ENCODE results near the gene PGBD5.
A peak's percentile ranks its signal among the peaks of the same experiment; 100 is the strongest.

PGBD5 gene

GRCh38 chr1:230291731-230292620, 134.2 kb downstream of the PGBD5 start:
- no peak for DNase-seq
- no peaks in the 10 kb centered on the region for H3K9me3 Mint-ChIP-seq
- H3K27ac Mint-ChIP-seq, result peak overlapping the region; percentile 90 to 97
- ATAC-seq, result peak; percentile 53
- peak overlapping the region; percentile 57 to 61 for H3K4me3 Mint-ChIP-seq
- peaks cover 13% of the 10 kb centered on the region for H3K4me1 Mint-ChIP-seq
- peaks cover 39% of the 10 kb centered on the region for H3K27me3 Mint-ChIP-seq

GRCh38 chr1:230289350-230289644, 136.8 kb downstream of the PGBD5 start:
- Mint-ChIP-seq H3K9me3 (no peaks in the 10 kb centered on the region), H3K4me1 (peaks cover 17% of the 10 kb centered on the region), H3K27me3 (peaks cover 39% of the 10 kb centered on the region), H3K27ac (no peak overlapping the region), H3K4me3 (no peak overlapping the region)
- ATAC-seq (no peak), DNase-seq (no peak)

- no peaks in the 10 kb centered on the region for H3K9me3 Mint-ChIP-seq
- H3K27me3 Mint-ChIP-seq, result peaks cover 37% of the 10 kb centered on the region
- no peak overlapping the region for H3K4me3 Mint-ChIP-seq
- peak overlapping the region in 1 of 2 donors; percentile 78 for H3K27ac Mint-ChIP-seq
- DNase-seq (no peak), ATAC-seq (no peak)
- H3K4me1 Mint-ChIP-seq, result peaks cover 22% of the 10 kb centered on the region
Measured at GRCh38 chr1:230288641-230289349, 137.3 kb downstream of the PGBD5 start.

GRCh38 chr1:230287674-230288315, 138.3 kb downstream of the PGBD5 start:
- Mint-ChIP-seq H3K4me1 (peaks cover 27% of the 10 kb centered on the region), H3K4me3 (no peak overlapping the region), H3K27me3 (peaks cover 27% of the 10 kb centered on the region), H3K9me3 (no peaks in the 10 kb centered on the region), H3K27ac (peak overlapping the region in 1 of 2 donors; percentile 94)
- ATAC-seq (peak; percentile 12), DNase-seq (no peak)

- Mint-ChIP-seq H3K27me3 (peaks cover 18% of the 10 kb centered on the region), H3K4me3 (no peak overlapping the region), H3K27ac (peak overlapping the region in 1 of 2 donors; percentile 59), H3K9me3 (no peaks in the 10 kb centered on the region), H3K4me1 (peaks cover 30% of the 10 kb centered on the region)
- DNase-seq (no peak), ATAC-seq (no peak)
Measured at GRCh38 chr1:230286890-230287269, 139.3 kb downstream of the PGBD5 start.

GRCh38 chr1:230286166-230286889, 139.8 kb downstream of the PGBD5 start:
- Mint-ChIP-seq H3K27ac (peak overlapping the region in 1 of 2 donors; percentile 81), H3K27me3 (peaks cover 12% of the 10 kb centered on the region), H3K9me3 (no peaks in the 10 kb centered on the region), H3K4me1 (peaks cover 30% of the 10 kb centered on the region), H3K4me3 (no peak overlapping the region)
- ATAC-seq, result no peak
- DNase-seq, result no peak

- DNase-seq, result no peak
- Mint-ChIP-seq H3K4me3 (no peak overlapping the region), H3K9me3 (no peaks in the 10 kb centered on the region), H3K27ac (peak overlapping the region in 1 of 2 donors; percentile 76), H3K27me3 (peaks cover 9% of the 10 kb centered on the region), H3K4me1 (peaks cover 35% of the 10 kb centered on the region)
- no peak for ATAC-seq
Measured at GRCh38 chr1:230285351-230285750, 140.8 kb downstream of the PGBD5 start.

GRCh38 chr1:230284891-230285290, 141.2 kb downstream of the PGBD5 start:
- H3K27ac Mint-ChIP-seq, result no peak overlapping the region
- no peaks in the 10 kb centered on the region for H3K9me3 Mint-ChIP-seq
- H3K4me3 Mint-ChIP-seq, result no peak overlapping the region
- peaks cover 40% of the 10 kb centered on the region for H3K4me1 Mint-ChIP-seq
- DNase-seq (no peak), ATAC-seq (no peak)
- H3K27me3 Mint-ChIP-seq, result peaks cover 9% of the 10 kb centered on the region

- DNase-seq, result no peak
- peaks cover 46% of the 10 kb centered on the region for H3K4me1 Mint-ChIP-seq
- no peak overlapping the region for H3K27ac Mint-ChIP-seq
- H3K9me3 Mint-ChIP-seq, result no peaks in the 10 kb centered on the region
- peaks cover 9% of the 10 kb centered on the region for H3K27me3 Mint-ChIP-seq
- no peak for ATAC-seq
- no peak overlapping the region for H3K4me3 Mint-ChIP-seq
Measured at GRCh38 chr1:230283678-230284077, 142.5 kb downstream of the PGBD5 start.

GRCh38 chr1:230282157-230282556, 144.0 kb downstream of the PGBD5 start:
- ATAC-seq, result no peak
- DNase-seq, result no peak
- no peaks in the 10 kb centered on the region for H3K27me3 Mint-ChIP-seq
- H3K9me3 Mint-ChIP-seq, result no peaks in the 10 kb centered on the region
- no peak overlapping the region for H3K4me3 Mint-ChIP-seq
- H3K4me1 Mint-ChIP-seq, result peaks cover 62% of the 10 kb centered on the region
- H3K27ac Mint-ChIP-seq, result peak overlapping the region; percentile 63 to 90

GRCh38 chr1:230281556-230281955, 144.6 kb downstream of the PGBD5 start:
- ATAC-seq (peak; percentile 37), DNase-seq (no peak)
- H3K27ac Mint-ChIP-seq, result peak overlapping the region; percentile 27 to 61
- no peaks in the 10 kb centered on the region for H3K27me3 Mint-ChIP-seq
- H3K4me3 Mint-ChIP-seq, result peak overlapping the region in 1 of 2 donors; percentile 26
- H3K9me3 Mint-ChIP-seq, result no peaks in the 10 kb centered on the region
- peaks cover 68% of the 10 kb centered on the region for H3K4me1 Mint-ChIP-seq

GRCh38 chr1:230280906-230281413, 145.2 kb downstream of the PGBD5 start:
- peak overlapping the region; percentile 61 to 71 for H3K27ac Mint-ChIP-seq
- no peak for DNase-seq
- H3K4me1 Mint-ChIP-seq, result peaks cover 73% of the 10 kb centered on the region
- peak overlapping the region; percentile 26 to 51 for H3K4me3 Mint-ChIP-seq
- no peaks in the 10 kb centered on the region for H3K27me3 Mint-ChIP-seq
- no peaks in the 10 kb centered on the region for H3K9me3 Mint-ChIP-seq
- ATAC-seq, result peak; percentile 39

GRCh38 chr1:230280054-230280795, 145.9 kb downstream of the PGBD5 start:
- Mint-ChIP-seq H3K4me3 (no peak overlapping the region), H3K4me1 (peaks cover 73% of the 10 kb centered on the region), H3K27ac (no peak overlapping the region), H3K27me3 (no peaks in the 10 kb centered on the region), H3K9me3 (no peaks in the 10 kb centered on the region)
- DNase-seq (no peak), ATAC-seq (no peak)

- Mint-ChIP-seq H3K4me1 (peaks cover 72% of the 10 kb centered on the region), H3K27ac (no peak overlapping the region), H3K27me3 (no peaks in the 10 kb centered on the region), H3K4me3 (no peak overlapping the region), H3K9me3 (no peaks in the 10 kb centered on the region)
- no peak for DNase-seq
- ATAC-seq, result no peak
Measured at GRCh38 chr1:230279583-230279945, 146.6 kb downstream of the PGBD5 start.

Data from stimulated activated naive CD8-positive, alpha-beta T cell treated with anti-CD3 and anti-CD28 coated beads, Interleukin-15, amount 100 ng/mL, for 72 hours (primary cell).